Measurements from ENCODE around the gene CASK.
"Not testable (repeated sequence)": the region's sequence is repeated elsewhere in the genome, so short reads cannot be mapped to it uniquely, and the experiment has no call there.

The CASK gene

DNA sequence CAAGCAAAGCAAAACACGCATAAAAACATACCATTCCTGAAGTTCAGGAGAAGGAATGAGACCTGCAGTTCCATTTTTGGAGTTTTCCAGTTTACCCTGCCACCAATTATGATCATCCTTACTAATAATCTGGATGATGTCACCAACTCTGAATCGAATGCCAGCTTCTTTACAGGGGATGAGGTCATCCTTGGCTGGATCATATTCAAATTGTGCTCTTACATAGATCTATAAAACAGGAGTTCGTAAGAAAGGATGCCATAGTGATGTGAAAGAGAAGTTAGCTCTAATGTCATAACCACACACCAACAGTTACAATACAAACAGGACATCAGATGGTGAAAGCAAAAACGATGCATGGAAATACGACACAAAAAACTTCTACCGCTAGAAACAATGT, 369.7 kb downstream of the CASK start:
- DNase-seq: no peak

DNA sequence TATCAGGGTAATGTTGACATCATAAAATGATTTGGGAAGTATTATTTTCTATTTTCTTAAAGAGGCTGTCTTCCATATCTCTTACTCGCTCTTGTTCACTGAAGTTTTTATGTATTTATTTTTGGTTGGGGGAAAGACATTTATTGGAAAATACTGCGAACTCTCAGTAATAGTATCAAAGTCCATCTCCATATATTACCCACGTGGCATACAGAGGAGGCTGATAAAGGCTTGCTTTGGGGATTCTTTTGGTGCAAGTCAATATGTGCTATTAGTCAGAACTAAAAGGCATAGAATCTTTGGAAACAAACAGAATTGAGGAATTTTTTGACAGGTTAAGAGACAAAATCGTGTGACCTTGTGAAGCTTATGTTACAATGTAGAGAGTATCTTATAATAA, 374.9 kb downstream of the CASK start:
- DNase-seq: no peak

DNA sequence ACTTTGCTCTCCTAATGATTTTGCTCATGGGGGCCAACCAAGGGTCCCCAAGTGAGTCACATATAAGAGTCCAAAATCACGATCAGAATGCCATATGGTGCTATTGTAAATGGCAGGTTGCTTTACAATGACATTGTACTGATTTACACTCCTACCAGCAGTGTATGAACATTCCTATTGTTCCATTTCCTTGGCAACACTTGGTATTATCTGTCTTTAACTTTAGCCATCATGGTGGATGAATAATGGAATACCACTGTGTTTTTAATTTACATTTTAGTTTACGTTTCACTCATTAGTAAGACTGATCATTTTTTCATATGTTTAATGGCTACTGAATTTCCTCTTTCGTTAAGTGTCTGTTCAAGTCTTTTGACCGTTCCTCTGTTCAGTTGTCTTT, 379.7 kb downstream of the CASK start:
- no peak for DNase-seq

DNA sequence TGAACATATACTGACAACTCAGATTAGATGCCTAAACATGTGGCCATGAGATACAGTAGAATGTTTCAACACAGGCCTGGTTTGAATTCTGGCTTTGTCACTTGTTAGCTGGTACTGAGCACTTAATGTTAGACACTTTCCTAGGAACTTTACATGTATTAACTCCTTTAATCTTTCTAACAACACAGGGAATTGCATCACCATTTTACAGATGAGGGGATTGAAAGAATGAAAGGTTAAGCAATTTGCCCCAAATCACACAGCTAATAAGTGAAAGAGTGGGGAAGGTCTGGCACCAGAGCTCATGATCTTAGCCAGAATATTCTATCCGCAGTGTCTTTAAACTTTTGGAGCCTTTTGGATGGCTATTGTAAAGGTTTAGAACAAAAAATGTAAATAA, 380.3 kb downstream of the CASK start:
- no peak for DNase-seq

DNA sequence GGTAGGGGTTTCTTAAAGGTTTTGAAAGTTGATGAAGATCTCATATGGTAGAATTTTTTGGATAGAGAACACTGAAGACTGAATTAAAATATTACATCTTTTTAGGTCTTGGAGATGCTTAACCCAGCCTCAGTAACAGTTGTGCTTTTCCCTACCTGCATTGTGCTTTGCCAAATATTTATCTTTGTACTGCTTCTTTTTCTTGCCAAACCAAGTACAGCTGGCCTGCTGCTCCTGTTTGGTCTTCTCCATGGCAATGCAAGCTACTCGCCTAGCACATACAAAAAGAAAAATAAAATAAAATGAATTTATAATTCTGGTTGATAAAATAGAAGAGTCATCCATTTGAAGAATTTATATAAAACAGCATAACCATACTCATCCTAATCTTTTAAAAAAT, 380.8 kb downstream of the CASK start:
- DNase-seq: no peak

DNA sequence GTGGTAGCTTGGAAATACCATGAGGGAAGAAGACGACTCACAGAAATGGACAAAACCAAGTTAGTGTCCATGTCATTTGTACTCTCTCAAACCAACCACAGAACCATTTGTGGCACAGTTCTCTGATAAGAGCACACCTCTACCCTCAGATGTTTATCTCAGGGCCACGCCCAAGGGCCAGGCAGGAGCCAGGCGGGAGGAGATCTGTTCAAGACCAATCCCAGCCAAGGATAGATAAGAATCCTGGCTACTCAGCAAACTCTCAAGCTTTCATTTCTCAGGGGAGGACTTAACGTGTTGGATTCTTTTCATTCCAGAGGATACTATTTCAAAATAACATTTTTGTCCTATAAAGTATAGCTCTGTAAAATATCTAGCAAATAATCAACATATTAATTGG, 381.2 kb downstream of the CASK start:
- no peak for DNase-seq

DNA sequence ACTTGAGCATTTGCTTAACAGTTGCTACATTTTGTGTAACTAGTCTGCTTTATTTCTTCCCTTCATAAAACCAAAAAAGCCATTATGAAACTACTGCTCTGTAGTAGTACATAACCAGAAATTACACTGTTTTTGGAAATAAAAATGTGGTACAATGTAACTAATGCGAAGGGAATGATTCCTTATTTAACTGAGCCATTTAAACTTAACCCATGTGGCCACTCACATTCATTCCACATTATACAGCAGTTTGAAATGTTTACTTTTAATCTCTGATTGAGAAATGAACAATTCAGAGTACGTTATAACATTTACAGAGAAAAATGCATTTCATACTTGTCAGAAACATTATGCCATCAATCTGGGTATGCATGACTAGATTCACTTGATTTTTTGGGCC, 382.0 kb downstream of the CASK start:
- no peak for DNase-seq

DNA sequence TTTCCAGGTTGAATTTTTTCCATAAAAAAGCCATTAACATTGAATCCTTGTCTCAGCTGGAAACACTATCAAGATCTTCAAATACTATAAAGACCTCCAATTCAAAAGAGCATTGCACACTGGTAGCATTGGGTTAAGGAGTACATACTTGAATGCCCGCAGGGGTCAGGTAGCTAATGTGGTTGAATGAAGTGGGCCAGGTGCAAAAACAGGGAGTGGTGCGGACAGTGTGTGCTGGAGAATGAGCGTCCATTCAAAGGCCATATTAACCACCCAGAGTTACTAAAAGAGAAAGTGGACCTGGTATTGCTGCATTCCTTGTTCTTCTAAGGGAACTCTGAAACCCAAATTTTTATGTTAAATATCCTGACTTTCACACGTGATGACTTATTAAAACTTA, 384.6 kb downstream of the CASK start:
- DNase-seq: no peak

DNA sequence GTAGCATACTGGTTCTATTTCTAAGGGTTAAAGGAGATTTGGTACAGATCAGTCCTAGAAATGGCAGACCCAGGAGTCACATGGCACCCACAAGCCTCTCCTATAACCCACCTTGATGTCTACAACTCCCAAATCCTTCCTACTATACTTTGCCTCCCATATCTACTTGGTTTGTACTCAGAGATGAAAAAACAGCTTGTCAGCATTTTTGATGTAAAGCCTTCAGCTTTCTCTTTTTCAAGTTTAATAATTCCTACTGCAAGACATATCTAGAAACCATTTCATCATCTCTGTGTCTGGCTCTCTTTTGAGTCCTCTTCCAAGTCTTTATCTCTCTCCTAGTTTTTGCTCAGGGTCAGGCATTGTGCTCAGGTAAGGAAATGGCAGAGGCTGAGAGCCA, 393.3 kb downstream of the CASK start:
- no peak for DNase-seq

DNA sequence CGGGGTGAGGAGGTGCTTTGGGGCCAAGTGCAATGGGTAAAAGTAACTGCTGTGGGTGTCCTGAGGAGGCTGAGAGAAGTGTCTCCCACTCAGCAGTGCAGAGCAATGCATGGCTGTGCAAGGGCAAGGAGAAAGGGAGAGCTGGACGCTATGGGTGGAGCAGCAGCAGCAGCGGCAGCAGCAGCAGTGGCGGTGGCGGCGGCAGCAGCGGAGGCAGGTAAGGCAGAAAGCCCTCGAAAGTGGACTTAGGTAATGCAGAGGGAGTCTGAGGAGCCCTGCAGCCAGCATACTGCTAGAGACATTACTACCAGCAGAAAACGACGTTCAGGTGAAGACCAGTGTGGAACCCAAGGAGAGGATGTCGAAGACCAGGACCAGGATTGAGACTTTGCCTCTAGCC, 394.1 kb downstream of the CASK start:
- DNase-seq: no peak

DNA sequence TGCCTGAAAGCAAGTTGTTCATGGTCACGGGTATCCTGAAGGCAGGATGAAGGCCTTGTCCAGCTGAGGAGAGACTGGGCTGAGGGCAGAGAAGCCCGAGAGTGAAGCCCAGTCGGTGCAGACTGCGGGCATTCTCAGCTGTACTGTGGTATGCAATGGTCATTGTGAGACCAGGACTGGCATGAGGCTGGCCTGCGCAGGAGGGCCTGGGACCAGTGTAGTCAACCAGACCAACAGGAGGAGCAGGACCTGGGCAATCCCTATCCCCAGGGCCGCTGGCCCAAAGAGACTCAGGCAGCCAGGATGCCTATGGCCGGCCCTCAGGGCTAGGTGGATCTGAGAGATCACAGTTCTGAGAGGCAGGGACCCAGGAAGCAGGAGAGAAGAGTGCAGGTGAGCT, 394.6 kb downstream of the CASK start:
- no peak for DNase-seq

DNA sequence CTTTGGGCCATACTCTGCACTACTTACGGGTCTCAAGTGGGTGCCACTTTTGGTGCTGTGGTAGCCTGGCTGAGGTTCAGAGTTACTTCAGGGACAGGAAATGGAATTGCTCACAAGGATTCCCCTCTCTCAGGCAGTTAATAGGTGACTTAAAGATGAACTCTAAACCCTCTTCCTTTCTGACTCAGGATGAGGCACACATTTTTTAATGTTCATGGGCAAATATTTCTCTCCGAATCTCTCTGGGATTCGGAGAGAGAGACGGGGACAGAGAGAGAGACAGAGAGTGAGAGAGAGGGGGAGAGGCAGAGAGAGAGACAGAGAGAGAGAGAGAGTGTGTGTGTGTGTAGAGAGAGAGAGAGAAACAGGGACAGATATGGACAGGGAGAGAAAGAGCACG, 396.4 kb downstream of the CASK start:
- DNase-seq: peak; percentile 23

DNA sequence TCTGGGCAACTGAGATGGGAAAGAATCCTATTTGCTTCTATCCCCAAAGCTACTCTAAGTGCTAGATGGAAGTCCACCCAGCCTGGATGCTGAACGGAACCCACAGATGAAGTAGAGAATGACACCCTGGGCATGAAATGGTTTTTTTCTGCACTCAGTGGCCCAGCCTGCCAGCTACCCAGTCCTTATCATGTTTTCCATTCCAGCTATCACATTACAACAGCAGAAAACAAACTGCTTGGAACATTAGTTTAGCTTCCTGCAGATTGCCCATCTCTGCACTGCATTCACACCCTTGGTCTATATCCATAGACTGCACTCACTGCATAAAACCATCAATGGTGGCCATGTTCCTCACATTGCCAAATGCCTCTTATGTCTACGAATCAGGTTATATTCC, 397.1 kb downstream of the CASK start:
- no peak for DNase-seq

DNA sequence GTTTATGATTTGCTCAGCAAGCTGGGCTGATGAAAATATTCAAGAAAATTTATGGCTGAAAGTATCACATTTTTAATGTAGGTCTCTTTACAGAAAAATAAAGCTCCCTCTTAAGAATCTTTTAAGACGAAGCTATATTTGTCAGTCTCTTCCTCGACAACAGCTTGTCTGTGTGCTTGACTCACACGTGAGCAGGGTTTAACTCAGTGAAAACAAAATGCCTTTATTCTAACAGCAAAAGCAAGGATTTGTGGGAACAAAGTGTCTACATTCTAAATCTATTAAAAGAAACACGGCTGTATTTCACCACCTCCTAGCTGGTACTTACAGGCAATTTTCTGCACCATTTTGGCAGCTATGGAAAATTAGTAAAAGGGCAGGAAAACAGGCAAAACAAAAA, 400.7 kb downstream of the CASK start:
- no peak for DNase-seq

DNA sequence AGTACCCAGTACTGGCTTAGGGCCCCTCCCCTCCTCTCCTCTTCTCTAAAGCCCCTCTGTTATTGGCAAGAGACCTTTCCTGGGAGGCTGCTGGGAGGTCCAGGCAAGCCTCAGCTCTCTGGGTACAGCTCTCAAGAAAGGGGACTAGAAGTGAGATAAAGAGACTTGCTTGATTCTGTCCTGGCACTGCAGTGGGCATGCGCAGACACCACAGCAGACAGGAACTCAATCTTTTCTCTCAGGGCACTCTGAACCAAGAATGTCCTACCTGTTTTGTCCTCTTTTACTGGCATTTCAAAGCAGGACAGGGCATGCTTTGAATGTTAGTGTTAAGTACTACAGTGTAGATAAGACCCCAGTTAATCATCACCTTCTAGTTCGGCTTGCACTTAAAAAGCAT, 401.3 kb downstream of the CASK start:
- DNase-seq: no peak

DNA sequence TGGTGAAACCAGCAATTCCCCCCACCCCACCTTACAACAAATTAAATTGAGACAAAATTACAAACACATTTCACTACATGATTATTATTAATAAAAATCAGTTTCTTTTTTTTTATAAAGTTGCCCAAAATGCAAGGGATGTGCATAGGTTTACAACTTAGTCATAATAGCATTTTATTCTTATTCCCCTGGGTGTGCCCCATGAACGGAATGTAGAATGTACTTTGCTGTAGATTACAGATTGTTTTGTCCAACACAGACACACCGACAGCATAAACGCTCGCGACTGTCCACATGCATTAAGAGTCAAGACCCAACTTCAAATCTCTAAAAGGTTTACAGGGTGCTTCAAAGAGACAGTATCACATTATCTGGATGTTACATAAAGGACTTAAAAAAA, 403.9 kb downstream of the CASK start:
- DNase-seq: no peak

DNA sequence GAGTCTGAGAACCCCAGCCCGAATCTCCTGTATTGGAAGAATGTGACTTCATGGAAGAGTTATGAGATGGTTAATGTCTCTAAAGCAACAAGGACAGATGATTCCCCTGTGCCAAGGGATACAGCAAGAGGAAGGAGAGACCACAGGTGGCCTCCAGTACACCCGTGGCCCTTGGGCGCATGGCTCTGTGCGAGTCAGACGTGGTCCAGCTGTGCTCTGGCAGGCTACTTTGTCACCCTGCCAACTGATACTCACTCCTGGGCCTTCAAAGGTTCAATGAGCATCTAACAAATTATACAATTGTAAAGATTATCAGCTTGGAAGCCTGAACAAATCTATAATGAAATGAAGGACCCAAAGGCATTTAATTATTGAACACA, 404.5 kb downstream of the CASK start:
- no peak for DNase-seq

DNA sequence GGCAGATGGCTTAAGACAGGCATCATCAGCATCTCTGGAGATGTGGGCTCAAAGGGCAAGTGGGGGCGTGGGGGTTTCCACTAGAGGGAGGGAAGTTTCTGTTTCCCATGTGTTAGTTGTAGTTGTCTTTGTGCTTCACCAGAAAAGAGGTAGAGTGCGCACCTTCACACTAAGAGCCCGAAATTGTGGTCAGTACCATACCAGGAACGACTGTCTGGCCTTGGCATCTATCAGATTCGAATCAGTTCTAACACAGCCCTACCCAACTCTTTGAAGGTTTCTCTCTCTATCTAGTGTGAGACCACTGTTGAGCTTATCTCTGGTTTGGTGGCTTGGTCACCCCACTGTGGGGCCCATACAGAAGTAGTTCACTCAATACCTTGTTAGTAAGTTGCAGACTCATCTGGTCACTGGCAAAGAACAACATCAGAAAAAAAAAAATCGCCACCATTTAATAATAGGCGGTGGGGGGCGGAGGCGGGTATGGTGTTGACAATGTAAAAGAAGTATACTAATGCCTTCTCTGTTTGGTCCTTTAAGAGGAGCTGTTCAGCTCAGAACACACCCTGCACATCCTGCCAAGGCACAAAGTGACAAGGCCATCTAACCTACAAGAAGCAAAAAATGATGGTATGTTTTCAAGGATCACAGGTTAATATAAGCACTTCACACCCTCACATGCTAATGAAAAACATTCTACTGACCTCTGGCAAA, 405.1 kb downstream of the CASK start:
- peak; percentile 23 for DNase-seq

DNA sequence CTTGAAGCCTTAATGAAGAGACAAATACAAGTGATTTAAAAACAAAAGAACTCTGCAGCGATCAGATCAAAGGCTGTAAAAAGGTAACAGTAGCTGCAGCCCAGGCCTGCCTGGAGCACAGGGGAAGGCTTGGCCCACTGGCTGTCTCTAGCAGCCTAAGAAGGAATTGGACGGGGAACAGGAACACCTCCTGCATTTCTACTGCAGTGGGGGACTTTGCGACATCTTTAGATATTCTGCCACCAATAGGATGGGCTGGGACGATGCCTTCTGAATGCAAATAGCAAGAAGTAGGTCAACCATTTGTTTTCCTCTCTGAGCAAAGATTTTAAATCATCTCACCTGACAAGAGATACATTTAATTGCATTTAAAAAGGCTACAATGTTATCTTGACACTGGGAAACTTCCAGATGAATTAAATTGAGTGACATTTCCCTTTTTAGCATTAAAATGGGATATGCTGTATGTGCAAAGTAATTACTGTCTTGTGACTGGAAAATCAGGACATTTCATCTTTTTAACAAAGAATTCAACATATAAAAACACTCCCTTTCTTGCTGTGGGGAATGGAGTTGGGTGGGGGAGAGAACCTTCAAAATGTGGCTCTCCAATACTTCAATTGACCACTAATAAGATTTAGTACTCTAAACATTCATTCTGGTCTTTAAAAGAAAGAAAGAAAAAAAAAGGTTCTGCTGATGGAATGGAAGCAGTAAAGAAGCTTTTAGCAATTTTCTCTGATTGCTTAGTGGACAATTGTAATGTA, 406.2 kb downstream of the CASK start:
- DNase-seq: no peak

DNA sequence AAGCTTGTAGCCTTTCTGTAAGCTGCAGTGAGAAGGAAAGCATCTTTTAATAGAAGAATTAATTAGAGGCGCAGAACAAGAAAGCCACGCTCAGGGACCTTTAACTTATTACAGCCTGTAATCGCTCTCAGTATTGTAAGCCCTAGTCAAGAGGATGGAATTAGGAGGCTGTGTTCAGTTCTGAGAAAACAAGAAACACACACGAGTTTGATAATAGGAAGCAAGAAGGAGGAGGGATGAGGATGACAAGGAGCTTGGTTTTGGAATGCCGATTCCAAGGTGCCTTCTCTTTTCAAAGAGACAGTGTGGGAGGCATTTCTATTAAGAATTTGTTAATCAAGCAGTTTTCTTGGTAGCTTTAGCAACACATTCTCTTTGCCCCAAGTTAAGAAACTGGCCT, 406.9 kb downstream of the CASK start:
- DNase-seq: no peak

DNA sequence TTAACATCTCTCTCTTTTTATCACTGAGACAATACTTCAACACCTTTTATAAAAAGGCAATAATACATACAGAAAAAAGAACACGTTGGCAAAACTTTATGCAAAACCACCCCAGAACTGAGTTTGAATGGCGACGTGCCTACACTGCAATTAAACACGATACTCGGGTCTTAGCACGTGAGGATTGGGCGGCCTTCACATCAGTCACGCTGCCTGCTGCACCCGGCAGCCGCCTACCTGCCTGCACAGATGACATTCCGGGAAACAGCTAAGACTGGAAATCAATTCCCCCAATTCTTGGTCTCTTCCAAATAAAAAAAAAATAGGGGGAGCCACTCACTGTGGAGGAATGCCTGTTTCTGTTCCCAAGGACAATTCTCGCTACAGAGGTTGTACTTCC, 408.0 kb downstream of the CASK start:
- no peak for DNase-seq

DNA sequence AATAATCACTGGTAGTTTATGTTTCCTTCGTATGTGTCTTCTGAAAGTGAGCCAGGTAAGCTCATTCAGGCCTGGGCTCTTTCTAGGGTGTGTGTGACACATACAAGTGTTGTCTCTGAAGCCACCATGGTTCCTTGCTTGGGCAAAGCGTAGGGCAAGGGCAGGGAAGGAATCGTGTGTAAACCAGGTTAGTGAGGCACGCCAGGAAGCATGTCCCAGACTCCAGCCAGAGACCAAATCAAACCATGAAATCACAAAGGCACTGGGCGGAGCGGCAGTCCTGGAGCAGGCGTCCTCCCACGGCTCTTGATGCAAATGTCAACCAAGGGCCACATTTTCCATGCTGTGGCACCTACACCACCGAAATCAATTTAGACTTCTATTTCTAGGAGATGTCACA, 409.2 kb downstream of the CASK start:
- DNase-seq: no peak

DNA sequence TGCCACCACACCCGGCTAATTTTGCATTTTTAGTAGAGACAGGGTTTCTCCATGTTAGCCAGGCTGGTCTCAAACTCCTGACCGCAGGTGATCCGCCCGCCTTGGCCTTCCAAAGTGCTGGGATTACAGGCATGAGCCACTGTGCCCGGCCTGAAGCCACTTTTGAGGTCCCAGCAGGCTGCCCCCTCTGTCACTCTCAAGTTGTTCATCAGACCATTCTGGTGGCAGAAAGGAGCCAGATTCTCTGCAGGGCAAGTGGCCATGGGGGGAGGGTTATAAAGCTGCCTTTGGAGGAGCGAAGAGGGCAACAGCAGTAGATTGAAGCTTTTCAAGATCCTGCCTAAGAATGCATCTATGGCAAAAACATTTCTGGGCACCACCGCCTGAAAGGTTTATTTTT, 410.5 kb downstream of the CASK start:
- DNase-seq: not testable (repeated sequence)

DNA sequence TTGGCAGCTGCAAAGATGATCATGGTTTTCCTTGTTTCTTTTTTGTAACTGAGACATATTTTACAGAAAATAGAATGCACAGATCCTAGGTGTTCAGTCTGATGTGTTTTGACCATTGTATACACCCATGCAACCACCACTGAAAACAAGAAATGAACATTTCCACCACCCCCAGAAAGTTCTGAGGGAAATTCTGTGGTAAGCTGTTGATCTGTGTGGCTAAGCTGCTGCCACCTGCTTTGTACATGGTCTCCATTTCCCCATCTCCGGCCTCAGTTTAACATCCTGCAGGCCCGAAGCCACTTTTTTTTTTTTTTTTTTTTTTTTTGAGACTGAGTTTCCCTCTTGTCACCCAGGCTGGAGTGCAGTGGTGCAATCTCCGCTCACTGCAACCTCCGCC, 411.0 kb downstream of the CASK start:
- peak; percentile 59 for DNase-seq

DNA sequence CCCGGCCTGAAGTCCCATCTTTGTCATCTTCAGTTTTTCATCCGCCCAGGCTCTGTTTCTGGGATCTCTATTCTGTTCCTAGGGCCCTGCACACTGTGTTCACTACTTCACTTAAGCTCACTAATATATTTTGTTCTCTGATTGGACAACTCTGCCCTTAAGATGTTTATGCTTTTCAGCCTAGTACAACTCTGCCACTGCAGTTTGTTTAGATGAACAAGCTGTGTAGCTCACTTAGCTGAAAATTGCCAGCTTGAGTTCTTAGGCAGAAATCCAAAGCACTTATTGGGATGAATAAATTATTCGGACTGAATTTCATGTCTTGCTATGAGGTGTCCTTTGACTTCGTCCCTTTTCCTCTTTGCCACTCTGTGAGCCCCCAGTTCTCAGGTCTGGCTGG, 415.4 kb downstream of the CASK start:
- no peak for DNase-seq

Data from activated CD4-positive, alpha-beta T cell treated with anti-CD3 and anti-CD28 coated beads, Interleukin-2, Interleukin-6, amounts not matched to agents 100 ng/mL and 50 ng/mL, durations not matched to agents 16 hours and 8 hours (primary cell).